ENCODE measurements around the gene ALKBH3.

DNA sequence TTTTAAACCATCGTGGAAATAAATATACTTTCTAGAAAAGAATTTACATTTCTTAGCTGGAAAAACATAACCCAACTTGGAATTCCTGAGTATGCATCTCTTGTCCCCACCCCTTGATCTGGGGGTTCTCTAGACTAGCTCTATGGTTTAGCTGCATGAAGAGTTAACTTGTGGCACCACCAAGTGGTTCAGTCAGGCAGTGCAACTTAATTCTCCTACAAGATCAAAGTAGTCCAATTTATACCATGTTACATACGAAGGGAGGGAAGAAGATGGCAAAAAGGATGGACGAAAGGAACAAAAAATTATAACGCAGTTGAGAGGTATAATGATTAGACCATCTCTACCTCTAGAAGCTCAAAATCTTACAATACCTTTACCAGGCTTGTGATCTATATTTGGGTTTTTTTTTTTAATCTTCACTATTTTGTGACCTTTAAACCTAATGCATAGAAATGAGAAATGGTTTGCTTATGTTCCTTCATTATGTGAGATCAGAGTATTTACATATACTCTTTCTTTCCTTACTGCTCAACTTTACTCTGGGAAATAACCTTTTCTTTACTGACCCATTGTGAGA is 28.5 kb upstream of the ALKBH3 start:
- TF ChIP-seq GATA2 (IDR thresholded peaks at IDR 0.05; ENCODE audit: insufficient read depth, insufficient read length, low read depth, low read length) (no peak), JUN (IDR thresholded peaks at IDR 0.05; ENCODE audit: borderline replicate concordance, insufficient read depth, insufficient read length, low read depth) (no peak), POLR2A (IDR thresholded peaks at IDR 0.05; ENCODE audit: low read depth, low read length) (no peak), EZH2 (IDR thresholded peaks at IDR 0.05; ENCODE audit: borderline replicate concordance, low read depth, low read length, severe bottlenecking) (no peak), POLR2AphosphoS5 (IDR thresholded peaks at IDR 0.05; ENCODE audit: insufficient read depth, low read depth, low read length) (no peak), FOS (IDR thresholded peaks at IDR 0.05; ENCODE audit: borderline replicate concordance, insufficient read depth, low read length) (no peak), MYC (IDR thresholded peaks at IDR 0.05; ENCODE audit: low read depth, low read length) (no peak)
- TF ChIP-seq, protein P1, sequence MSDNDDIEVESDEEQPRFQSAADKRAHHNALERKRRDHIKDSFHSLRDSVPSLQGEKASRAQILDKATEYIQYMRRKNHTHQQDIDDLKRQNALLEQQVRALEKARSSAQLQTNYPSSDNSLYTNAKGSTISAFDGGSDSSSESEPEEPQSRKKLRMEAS (IDR thresholded peaks at IDR 0.05; ENCODE audit: insufficient read depth, insufficient read length) = no peak
- TF ChIP-seq, protein P2, sequence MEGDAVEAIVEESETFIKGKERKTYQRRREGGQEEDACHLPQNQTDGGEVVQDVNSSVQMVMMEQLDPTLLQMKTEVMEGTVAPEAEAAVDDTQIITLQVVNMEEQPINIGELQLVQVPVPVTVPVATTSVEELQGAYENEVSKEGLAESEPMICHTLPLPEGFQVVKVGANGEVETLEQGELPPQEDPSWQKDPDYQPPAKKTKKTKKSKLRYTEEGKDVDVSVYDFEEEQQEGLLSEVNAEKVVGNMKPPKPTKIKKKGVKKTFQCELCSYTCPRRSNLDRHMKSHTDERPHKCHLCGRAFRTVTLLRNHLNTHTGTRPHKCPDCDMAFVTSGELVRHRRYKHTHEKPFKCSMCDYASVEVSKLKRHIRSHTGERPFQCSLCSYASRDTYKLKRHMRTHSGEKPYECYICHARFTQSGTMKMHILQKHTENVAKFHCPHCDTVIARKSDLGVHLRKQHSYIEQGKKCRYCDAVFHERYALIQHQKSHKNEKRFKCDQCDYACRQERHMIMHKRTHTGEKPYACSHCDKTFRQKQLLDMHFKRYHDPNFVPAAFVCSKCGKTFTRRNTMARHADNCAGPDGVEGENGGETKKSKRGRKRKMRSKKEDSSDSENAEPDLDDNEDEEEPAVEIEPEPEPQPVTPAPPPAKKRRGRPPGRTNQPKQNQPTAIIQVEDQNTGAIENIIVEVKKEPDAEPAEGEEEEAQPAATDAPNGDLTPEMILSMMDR (IDR thresholded peaks at IDR 0.05; ENCODE audit: extremely low read depth in 1 of 2, insufficient read depth in 1 of 2, low read depth in 1 of 2, low read length in 2 of 2) = peak; percentile 59 to 73

All from endothelial cell of umbilical vein (primary cell).